Measurements from ENCODE around the gene ENC1. TPM values are rescaled to one million over a fixed set of nuclear protein-coding genes. Genes with fewer than 3 reads are reported as not detected.

Gene ENC1, protein sequence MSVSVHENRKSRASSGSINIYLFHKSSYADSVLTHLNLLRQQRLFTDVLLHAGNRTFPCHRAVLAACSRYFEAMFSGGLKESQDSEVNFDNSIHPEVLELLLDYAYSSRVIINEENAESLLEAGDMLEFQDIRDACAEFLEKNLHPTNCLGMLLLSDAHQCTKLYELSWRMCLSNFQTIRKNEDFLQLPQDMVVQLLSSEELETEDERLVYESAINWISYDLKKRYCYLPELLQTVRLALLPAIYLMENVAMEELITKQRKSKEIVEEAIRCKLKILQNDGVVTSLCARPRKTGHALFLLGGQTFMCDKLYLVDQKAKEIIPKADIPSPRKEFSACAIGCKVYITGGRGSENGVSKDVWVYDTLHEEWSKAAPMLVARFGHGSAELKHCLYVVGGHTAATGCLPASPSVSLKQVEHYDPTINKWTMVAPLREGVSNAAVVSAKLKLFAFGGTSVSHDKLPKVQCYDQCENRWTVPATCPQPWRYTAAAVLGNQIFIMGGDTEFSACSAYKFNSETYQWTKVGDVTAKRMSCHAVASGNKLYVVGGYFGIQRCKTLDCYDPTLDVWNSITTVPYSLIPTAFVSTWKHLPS
- 43.7 and 155 TPM in 2 replicates for total RNA-seq

GRCh38 chr5:74640450-74640953, at the start of gene ENC1:
Gene ENC1 (minus strand): TSS chr5:74640728. CDS start chr5:74636485, 4,243 bp downstream.

GRCh38 chr5:74684900-74685851, 44.6 kb upstream of the ENC1 start, which contains the start of gene HEXB:
Gene HEXB (plus strand): TSS chr5:74685233. CDS start chr5:74685261, 28 bp downstream.

Other genes starting within 250 kb of the ENC1 start
- 210 and 213 TPM in 2 replicates for gene HEXB, start 44.5 kb upstream of the ENC1 start, total RNA-seq
- gene GFM2, start 126.4 kb upstream of the ENC1 start, total RNA-seq: 34.7 and 39.4 TPM in 2 replicates
- 44.7 and 75.2 TPM in 2 replicates for gene NSA2, start 126.5 kb upstream of the ENC1 start, total RNA-seq
- 0.13 and 0.36 TPM in 2 replicates for gene FAM169A, start 225.7 kb upstream of the ENC1 start, total RNA-seq